ENCODE measurements around the gene FASTKD2. TPM values are rescaled to one million over a fixed set of nuclear protein-coding genes. Genes with fewer than 3 reads are reported as not detected.
A peak's percentile ranks its signal among the peaks of the same experiment; 100 is the strongest.

Gene FASTKD2
- total RNA-seq, 2 donors from 2014 or later: 21.0 to 27.8 TPM

DNA sequence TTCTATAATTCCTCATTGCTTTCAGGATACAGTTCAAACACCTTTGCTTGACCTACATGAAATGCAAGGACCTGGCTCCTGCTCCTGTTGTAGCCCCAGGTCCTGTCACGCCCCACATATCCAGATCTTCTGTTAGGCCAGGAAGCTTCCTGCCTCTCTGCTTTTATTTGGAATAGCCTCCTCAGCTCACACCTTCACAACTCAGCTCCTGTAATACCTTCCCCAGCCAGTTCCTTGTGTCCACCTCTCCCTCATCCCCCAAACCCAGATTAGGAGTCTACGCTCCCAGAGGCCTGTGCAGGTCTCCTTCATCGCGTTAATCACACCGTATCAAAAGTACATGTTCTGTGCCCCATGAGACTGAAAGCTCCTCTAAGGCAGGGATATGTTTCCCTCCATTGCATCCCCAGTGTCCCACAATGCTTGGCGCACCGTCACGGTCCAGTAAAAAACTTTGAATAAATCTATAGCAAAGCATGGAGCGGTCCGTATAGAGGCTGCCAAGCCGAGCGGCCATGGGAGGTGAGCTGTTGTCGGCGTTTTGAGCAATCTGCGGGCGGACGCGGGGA, 649 bp upstream of the FASTKD2 start:
- H3K27me3 Mint-ChIP-seq: peaks cover 7% of the 10 kb centered on the region
- ATAC-seq (no peak), DNase-seq (no peak)
- H3K36me3 Mint-ChIP-seq (ENCODE audit: low read depth): peaks cover 6% of the 10 kb centered on the region
- H3K9me3 ChIP-seq (ENCODE audit: control insufficient read depth, low read length, poor library complexity, severe bottlenecking): no peaks in the 10 kb centered on the region
- peaks cover 23% of the 10 kb centered on the region for H3K4me1 Mint-ChIP-seq
- H3K27ac Mint-ChIP-seq: no peak overlapping the region
- H3K4me3 Mint-ChIP-seq: peak overlapping the region; percentile 96

- Mint-ChIP-seq H3K4me1 (peaks cover 23% of the 10 kb centered on the region), H3K4me3 (peak overlapping the region; percentile 96), H3K27ac (peak overlapping the region; percentile 82), H3K27me3 (no peaks in the 10 kb centered on the region), H3K36me3 (ENCODE audit: low read depth) (peaks cover 6% of the 10 kb centered on the region)
- ATAC-seq (no peak), DNase-seq (no peak)
- no peaks in the 10 kb centered on the region for H3K9me3 ChIP-seq (ENCODE audit: control insufficient read depth, low read length, poor library complexity, severe bottlenecking)
Observed at GRCh38 chr2:206766057-206766930, 888 bp downstream of the FASTKD2 start.

DNA sequence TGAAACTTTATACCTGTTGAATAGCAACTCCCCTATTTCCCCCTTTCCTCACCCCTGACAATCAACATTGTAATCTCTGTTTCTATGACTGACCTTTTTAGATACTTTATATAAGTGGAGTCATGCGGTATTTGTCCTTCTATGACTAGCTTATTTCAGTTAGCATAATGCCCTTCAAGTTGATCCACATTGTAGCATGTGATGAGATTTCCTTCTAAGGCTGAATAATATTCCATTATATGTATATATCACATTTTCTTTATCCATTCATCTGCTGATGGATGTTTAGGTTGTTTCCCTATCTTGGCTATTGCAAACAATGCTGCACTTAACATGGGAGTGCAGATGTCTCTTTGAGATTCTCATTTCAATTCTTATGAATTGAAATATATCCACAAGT, 9.5 kb downstream of the FASTKD2 start:
- no peaks in the 10 kb centered on the region for H3K27me3 Mint-ChIP-seq
- peaks cover 26% of the 10 kb centered on the region for H3K4me1 Mint-ChIP-seq
- H3K36me3 Mint-ChIP-seq (ENCODE audit: low read depth): peaks cover 22% of the 10 kb centered on the region
- H3K4me3 Mint-ChIP-seq: no peak overlapping the region
- no peak overlapping the region for H3K27ac Mint-ChIP-seq
- no peaks in the 10 kb centered on the region for H3K9me3 ChIP-seq (ENCODE audit: control insufficient read depth, low read length, poor library complexity, severe bottlenecking)
- ATAC-seq (no peak), DNase-seq (no peak)

- no peaks in the 10 kb centered on the region for H3K27me3 Mint-ChIP-seq
- DNase-seq (no peak), ATAC-seq (no peak)
- no peak overlapping the region for H3K27ac Mint-ChIP-seq
- peaks cover 26% of the 10 kb centered on the region for H3K4me1 Mint-ChIP-seq
- H3K36me3 Mint-ChIP-seq (ENCODE audit: low read depth): peaks cover 22% of the 10 kb centered on the region
- H3K9me3 ChIP-seq (ENCODE audit: control insufficient read depth, low read length, poor library complexity, severe bottlenecking): peaks cover 3% of the 10 kb centered on the region
- no peak overlapping the region for H3K4me3 Mint-ChIP-seq
Observed at GRCh38 chr2:206776432-206776831, 11.0 kb downstream of the FASTKD2 start.

DNA sequence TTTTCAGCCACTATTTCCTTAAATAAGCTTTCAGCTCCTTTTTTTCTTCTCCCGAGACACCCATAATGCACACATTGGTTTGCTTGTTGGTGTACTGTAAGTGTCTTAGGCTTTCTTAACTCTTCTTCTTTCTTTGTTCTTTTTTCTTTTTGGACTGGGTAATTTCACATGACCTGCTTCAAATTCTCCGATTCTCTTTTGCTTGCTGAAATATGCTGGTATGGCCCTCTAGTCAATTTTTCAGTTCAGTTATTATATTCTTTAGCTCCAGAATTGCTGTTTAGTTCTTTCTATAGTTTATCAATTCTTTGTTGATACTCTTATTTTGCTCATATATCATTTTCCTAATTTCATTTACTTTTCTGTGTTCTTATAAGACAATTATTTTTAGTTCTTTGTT, 15.3 kb downstream of the FASTKD2 start:
- peaks cover 3% of the 10 kb centered on the region for H3K9me3 ChIP-seq (ENCODE audit: control insufficient read depth, low read length, poor library complexity, severe bottlenecking)
- Mint-ChIP-seq H3K27me3 (no peaks in the 10 kb centered on the region), H3K4me3 (no peak overlapping the region), H3K4me1 (peaks cover 31% of the 10 kb centered on the region), H3K36me3 (ENCODE audit: low read depth) (peaks cover 29% of the 10 kb centered on the region), H3K27ac (no peak overlapping the region)
- no peak for DNase-seq
- ATAC-seq: no peak

DNA sequence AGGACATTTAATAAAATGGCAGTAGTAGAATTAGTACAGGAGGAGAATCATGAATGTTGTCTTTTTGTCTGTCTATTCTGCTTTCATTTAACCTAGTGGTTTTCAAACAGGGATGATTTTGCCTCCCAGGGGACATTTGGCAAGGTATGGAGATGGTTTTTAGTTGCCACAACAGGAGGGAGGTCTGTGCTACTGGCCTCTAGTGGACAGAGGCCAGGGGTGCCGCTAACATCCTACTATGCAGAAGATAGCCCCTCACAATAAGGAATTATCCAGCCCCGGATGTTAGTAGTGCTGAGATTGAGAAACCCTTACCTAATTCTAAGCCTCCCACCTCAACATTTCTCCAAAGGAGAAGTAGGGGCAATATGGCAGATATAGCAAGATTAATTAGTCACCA, 18.3 kb downstream of the FASTKD2 start:
- H3K9me3 ChIP-seq (ENCODE audit: control insufficient read depth, low read length, poor library complexity, severe bottlenecking): peaks cover 3% of the 10 kb centered on the region
- peaks cover 18% of the 10 kb centered on the region for H3K36me3 Mint-ChIP-seq (ENCODE audit: low read depth)
- ATAC-seq (no peak), DNase-seq (no peak)
- H3K27ac Mint-ChIP-seq: no peak overlapping the region
- H3K4me1 Mint-ChIP-seq: peaks cover 20% of the 10 kb centered on the region
- H3K27me3 Mint-ChIP-seq: no peaks in the 10 kb centered on the region
- no peak overlapping the region for H3K4me3 Mint-ChIP-seq

DNA sequence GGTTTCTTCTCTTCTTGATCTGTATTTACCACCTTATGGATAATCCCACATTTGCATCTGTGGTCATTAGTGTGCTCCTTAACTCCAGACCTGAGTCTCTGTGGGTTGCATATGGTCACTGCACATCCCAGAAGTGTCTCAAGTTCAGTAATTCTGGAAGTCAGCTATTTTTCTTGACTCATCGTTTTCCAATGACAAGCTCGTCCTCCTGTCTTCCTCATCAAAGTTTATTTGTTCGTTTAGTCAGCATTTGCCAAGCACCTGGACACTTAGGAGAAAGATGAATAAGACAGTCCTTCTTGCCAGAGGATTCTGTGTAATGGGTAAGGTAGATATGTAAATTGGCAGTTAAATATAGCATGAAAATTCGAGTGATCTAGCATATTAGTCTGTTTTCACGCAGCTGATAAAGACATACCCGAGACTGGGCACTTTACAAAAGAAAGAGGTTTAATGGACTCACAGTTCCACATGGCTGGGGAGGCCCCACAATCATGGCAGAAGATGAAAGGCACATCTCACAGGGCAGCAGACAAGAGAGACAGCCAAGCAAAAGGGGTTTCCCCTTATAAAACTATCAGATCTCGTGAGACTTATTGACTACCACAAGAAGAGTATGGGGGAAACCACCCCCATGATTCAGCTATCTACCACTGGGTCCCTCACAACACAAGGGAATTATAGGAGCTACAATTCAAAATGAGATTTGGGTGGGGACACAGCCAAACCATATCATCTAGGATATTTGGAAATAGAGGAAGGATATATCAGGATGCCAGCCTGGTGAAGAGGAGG, 19.4 kb downstream of the FASTKD2 start:
- Mint-ChIP-seq H3K36me3 (ENCODE audit: low read depth) (peaks cover 15% of the 10 kb centered on the region), H3K27ac (peak overlapping the region; percentile 69), H3K4me3 (no peak overlapping the region), H3K4me1 (peaks cover 16% of the 10 kb centered on the region), H3K27me3 (no peaks in the 10 kb centered on the region)
- DNase-seq (no peak), ATAC-seq (peak; percentile 40)
- H3K9me3 ChIP-seq (ENCODE audit: control insufficient read depth, low read length, poor library complexity, severe bottlenecking): peaks cover 3% of the 10 kb centered on the region

DNA sequence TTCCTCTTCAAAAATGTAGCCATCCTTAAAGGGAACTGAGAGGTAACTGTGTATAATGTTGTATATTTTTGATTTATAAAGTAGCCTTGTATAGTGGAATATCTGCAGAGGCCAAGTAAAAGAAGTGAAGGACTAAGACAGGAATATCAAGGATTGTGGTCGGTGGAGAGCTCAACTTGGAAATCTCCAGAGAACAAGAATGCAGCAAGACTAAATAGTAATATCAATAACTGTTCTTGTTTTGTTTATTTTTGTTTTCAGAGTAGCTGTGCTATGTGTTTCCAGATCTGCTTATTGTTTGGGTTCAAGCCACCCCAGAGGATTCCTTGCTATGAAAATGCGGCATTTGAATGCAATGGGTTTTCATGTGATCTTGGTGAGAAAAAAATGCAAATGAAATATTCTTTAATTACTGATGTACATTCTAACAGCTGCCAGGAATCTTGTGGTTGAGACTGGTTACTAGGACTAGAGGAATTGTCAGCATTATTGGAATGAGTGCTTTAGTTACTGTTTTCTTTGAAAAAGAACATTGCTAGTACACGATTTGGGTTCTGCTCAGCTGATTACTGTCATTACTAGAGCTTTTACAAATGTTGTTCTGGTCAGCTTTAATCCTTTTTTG, 25.0 kb downstream of the FASTKD2 start:
- Mint-ChIP-seq H3K4me3 (no peak overlapping the region), H3K36me3 (ENCODE audit: low read depth) (peaks cover 10% of the 10 kb centered on the region), H3K27me3 (no peaks in the 10 kb centered on the region), H3K4me1 (peaks cover 4% of the 10 kb centered on the region), H3K27ac (peak overlapping the region; percentile 53)
- H3K9me3 ChIP-seq (ENCODE audit: control insufficient read depth, low read length, poor library complexity, severe bottlenecking): no peaks in the 10 kb centered on the region
- ATAC-seq: no peak
- no peak for DNase-seq

- H3K36me3 Mint-ChIP-seq (ENCODE audit: low read depth): peaks cover 7% of the 10 kb centered on the region
- no peaks in the 10 kb centered on the region for H3K4me1 Mint-ChIP-seq
- H3K27me3 Mint-ChIP-seq: no peaks in the 10 kb centered on the region
- ATAC-seq: no peak
- no peak overlapping the region for H3K4me3 Mint-ChIP-seq
- no peaks in the 10 kb centered on the region for H3K9me3 ChIP-seq (ENCODE audit: control insufficient read depth, low read length, poor library complexity, severe bottlenecking)
- peak overlapping the region; percentile 32 for H3K27ac Mint-ChIP-seq
- no peak for DNase-seq
Observed at GRCh38 chr2:206792645-206793044, 27.2 kb downstream of the FASTKD2 start.

DNA sequence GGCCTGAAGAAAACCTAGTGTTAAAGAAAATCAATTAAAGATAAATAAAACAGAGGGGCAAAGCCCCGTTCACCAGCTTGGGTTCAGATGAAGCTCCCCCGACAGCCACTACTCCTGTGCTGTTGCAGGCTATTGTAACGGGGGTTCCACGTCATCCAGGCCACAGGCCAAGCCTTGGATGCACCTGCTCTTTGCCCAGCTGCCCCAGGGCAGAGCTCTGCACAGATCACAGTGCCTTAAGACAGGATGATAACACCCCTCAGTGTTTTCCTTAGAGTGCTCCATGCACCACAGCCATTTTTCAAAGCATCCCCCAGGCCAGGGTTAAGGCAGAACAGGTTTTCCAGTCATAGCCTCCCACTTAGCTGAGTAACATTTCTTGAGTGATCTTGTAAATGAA, 32.0 kb downstream of the FASTKD2 start:
- no peaks in the 10 kb centered on the region for H3K9me3 ChIP-seq (ENCODE audit: control insufficient read depth, low read length, poor library complexity, severe bottlenecking)
- peaks cover 9% of the 10 kb centered on the region for H3K4me1 Mint-ChIP-seq
- H3K36me3 Mint-ChIP-seq (ENCODE audit: low read depth): no peaks in the 10 kb centered on the region
- ATAC-seq (no peak), DNase-seq (no peak)
- H3K27me3 Mint-ChIP-seq: no peaks in the 10 kb centered on the region
- H3K27ac Mint-ChIP-seq: peak overlapping the region; percentile 41
- no peak overlapping the region for H3K4me3 Mint-ChIP-seq

- Mint-ChIP-seq H3K27ac (peak overlapping the region; percentile 41), H3K4me3 (peak overlapping the region; percentile 53), H3K4me1 (peaks cover 9% of the 10 kb centered on the region), H3K27me3 (no peaks in the 10 kb centered on the region), H3K36me3 (ENCODE audit: low read depth) (no peaks in the 10 kb centered on the region)
- ATAC-seq (no peak), DNase-seq (no peak)
- no peaks in the 10 kb centered on the region for H3K9me3 ChIP-seq (ENCODE audit: control insufficient read depth, low read length, poor library complexity, severe bottlenecking)
Observed at GRCh38 chr2:206798000-206798399, 32.6 kb downstream of the FASTKD2 start.

DNA sequence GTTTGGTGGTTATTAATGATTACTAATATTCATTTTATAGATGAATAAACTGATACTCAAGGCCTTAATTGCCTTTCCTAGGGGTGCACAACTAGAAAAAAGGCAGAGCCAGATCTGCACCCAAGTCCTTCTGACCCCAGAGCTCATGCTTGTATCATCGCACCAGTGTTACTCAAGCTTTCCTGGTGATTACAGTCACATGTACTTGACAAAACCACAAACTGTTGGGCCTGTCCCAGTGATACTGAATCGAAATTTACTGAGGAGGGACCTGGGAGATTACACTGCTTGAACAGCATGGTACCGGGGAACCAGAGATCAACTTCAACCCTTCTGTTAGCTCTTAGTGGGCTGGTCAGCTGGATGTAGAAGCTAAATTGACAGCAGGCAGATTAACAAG, 33.7 kb downstream of the FASTKD2 start:
- no peak overlapping the region for H3K27ac Mint-ChIP-seq
- H3K4me1 Mint-ChIP-seq: peaks cover 11% of the 10 kb centered on the region
- no peaks in the 10 kb centered on the region for H3K27me3 Mint-ChIP-seq
- no peak overlapping the region for H3K4me3 Mint-ChIP-seq
- DNase-seq (no peak), ATAC-seq (no peak)
- H3K9me3 ChIP-seq (ENCODE audit: control insufficient read depth, low read length, poor library complexity, severe bottlenecking): no peaks in the 10 kb centered on the region
- no peaks in the 10 kb centered on the region for H3K36me3 Mint-ChIP-seq (ENCODE audit: low read depth)

All from T-helper 17 cell (primary cell).